Thyroid gland (tissue), 4 donors: Measurements from ENCODE around the gene CCDC89.

Source experiments
- CTCF ChIP-seq, 6 experiments: fragments of 200-600 bp in 3 of 6; fragments of 450-650 bp in 3 of 6; sonication (generic) in 3 of 6; IDR thresholded peaks; one replicate each; pipeline ENCODE4 v1.5.1; 2016 to 2019; ENCODE audit warnings: antibody characterized with exemption in 6 of 6, mild to moderate bottlenecking in 2 of 6, inconsistent platforms in 1 of 6, moderate library complexity in 1 of 6
- POLR2A ChIP-seq, 2 donors: fragments of 450-650 bp; IDR thresholded peaks; one replicate each; pipeline ENCODE4 v1.6.1; 2017; ENCODE audit warnings: antibody characterized with exemption in 2 of 2, mild to moderate bottlenecking in 2 of 2, moderate library complexity in 1 of 2

GRCh38 chr11:85705800-85706199 is 19.8 kb upstream of the CCDC89 start:
- TF ChIP-seq CTCF (IDR thresholded peaks at IDR 0.05) (no peak), POLR2A (IDR thresholded peaks at IDR 0.05) (no peak)
